HK-2 (cell line): ENCODE measurements around the gene GBA2.

Source experiments
- DNase-seq: peaks from one replicate; pipeline ENCODE4 v3.0.0-alpha.2; 2018; ENCODE audit not compliant: unreplicated experiment

GBA2 gene

GRCh38 chr9:35766997-35767396, 18.0 kb upstream of the GBA2 start:
- no peak for DNase-seq

GRCh38 chr9:35763803-35764202, 14.8 kb upstream of the GBA2 start:
- no peak for DNase-seq

GRCh38 chr9:35763181-35763580, 14.2 kb upstream of the GBA2 start:
- DNase-seq: no peak

GRCh38 chr9:35760651-35761050, 11.6 kb upstream of the GBA2 start:
- no peak for DNase-seq

GRCh38 chr9:35759795-35760194, 10.8 kb upstream of the GBA2 start:
- DNase-seq: no peak

- no peak for DNase-seq
Observed at GRCh38 chr9:35758475-35759050, 9.5 kb upstream of the GBA2 start.

GRCh38 chr9:35757892-35758275, 8.9 kb upstream of the GBA2 start:
- no peak for DNase-seq

GRCh38 chr9:35757226-35757891, 8.3 kb upstream of the GBA2 start:
- peak; percentile 55 for DNase-seq

- DNase-seq: no peak
Observed at GRCh38 chr9:35756275-35757225, 7.5 kb upstream of the GBA2 start.

GRCh38 chr9:35755071-35755470, 6.0 kb upstream of the GBA2 start:
- no peak for DNase-seq

GRCh38 chr9:35754264-35754663, 5.2 kb upstream of the GBA2 start, which contains the start of gene MSMP:
Gene MSMP (minus strand): TSS chr9:35754276. CDS start chr9:35754129, 147 bp downstream.
- no peak for DNase-seq

GRCh38 chr9:35753466-35753865, 4.4 kb upstream of the GBA2 start:
- DNase-seq: no peak

GRCh38 chr9:35750256-35750531, 1.2 kb upstream of the GBA2 start:
- DNase-seq: no peak

- DNase-seq: peak; percentile 22
Observed at GRCh38 chr9:35749515-35750255, 657 bp upstream of the GBA2 start.

- DNase-seq: no peak
Observed at GRCh38 chr9:35748242-35748857, 678 bp downstream of the GBA2 start.

GRCh38 chr9:35746583-35746982, 2.4 kb downstream of the GBA2 start:
- no peak for DNase-seq

- no peak for DNase-seq
Observed at GRCh38 chr9:35745569-35745968, 3.5 kb downstream of the GBA2 start.

- no peak for DNase-seq
Observed at GRCh38 chr9:35743880-35744518, 5.0 kb downstream of the GBA2 start.

GRCh38 chr9:35743452-35743851, 5.6 kb downstream of the GBA2 start:
- DNase-seq: no peak

- no peak for DNase-seq
Observed at GRCh38 chr9:35741740-35742139, 7.3 kb downstream of the GBA2 start.

- DNase-seq: no peak
Observed at GRCh38 chr9:35740243-35740642, 8.8 kb downstream of the GBA2 start.
